NOMO-1 treated with dmso at 0.1 percent for 144 hours (cell line): ENCODE data around the gene PPP3R2.
A peak's percentile ranks its signal among the peaks of the same experiment; 100 is the strongest.
"Not testable (repeated sequence)": the region's sequence is repeated elsewhere in the genome, so short reads cannot be mapped to it uniquely, and the experiment has no call there.

Experiments used
- DNase-seq: peaks from one replicate; lab custom pipeline; 2025; ENCODE audit not compliant: unreplicated experiment; lab: John Stamatoyannopoulos, UW

The PPP3R2 gene

DNA sequence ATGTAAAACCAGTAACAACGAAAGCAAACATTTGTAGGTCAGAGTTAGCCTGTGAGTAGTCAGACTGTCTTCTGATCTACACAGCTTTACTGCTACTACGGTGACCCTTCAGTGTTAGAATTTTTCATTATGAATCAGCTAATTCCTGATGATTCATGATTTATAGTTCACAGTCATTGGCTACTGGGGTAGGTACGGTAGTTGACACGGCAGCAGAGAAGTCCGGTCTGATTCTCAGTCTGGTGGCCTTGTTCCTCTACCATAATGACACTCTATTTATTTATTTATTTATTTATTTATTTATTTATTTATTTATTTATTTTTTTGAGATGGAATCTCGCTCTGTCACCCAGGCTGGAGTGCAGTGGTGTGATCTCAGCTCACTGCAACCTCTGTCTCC lies 4.7 kb downstream of the PPP3R2 start:
- DNase-seq, result not testable (repeated sequence)

DNA sequence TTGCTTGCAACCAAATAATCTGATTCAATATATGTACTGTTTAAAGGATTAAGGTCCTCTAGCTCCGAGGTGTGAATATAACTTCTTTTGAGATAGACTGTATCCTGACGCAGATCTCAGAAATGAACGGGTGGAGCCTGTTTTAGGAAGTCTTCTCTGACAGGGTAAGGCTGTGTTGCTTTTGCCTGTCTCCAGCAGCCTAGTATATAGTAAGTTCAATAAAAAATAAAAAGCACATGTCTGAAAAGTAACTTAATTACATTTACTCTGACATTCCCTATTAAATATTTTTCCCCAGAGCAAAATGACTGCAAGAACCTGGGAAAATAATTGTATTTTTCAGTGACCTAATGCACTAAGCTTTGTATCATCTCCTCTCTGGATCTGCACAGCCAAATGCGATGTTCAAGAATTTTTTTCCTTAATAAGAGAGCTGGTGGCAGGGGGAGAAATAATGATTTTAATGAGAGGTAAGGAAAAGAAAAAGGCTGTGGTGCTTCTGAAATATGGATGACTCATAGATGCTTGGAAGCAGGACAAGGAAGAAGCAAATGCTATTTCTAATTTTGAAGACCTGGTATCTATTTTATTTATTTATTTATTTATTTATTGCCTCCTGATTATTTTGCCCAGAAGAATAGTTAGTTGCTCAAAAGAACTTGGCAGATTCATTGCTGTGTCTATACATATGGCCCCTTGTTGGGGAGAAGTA lies 7.3 kb downstream of the PPP3R2 start:
- no peak for DNase-seq

DNA sequence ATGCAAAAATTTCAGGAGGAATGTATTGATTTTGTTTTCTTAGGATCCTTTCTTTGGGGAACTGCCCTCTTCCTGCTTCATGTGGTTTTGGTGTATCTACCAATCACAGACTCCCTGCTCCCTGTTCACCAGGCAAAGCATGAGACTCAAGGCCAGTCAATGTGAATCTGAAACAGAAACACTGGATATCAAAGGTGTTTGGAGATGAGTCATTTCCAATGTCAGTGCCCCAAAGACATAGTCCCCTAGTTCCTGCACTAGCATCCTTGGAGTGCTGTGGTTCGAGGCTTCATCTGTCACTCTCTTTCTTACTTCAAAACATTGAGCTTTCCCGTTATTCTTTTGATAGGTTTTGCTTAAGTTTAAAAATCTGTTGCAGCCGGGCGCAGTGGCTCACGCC lies 8.1 kb downstream of the PPP3R2 start:
- no peak for DNase-seq

DNA sequence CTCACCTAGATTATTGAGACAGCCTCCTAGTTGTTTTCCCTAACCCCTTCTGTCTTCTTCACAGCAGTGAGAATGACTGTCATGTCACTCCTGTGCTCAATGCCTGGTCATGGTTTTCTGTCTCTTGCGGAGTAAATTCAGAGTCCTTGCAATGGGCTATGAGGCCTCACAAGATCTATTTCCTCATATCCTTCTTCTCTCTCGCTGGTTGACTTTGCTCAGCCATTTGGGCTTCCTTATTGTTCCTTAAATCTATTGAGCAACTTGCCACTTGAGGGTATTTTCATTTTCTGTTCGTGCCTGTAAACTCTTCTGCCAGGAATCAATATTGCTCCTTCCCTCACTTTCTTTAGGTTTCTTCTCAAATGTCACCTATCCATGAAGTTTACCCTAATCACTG lies 9.0 kb downstream of the PPP3R2 start:
- DNase-seq, result peak; percentile 74

DNA sequence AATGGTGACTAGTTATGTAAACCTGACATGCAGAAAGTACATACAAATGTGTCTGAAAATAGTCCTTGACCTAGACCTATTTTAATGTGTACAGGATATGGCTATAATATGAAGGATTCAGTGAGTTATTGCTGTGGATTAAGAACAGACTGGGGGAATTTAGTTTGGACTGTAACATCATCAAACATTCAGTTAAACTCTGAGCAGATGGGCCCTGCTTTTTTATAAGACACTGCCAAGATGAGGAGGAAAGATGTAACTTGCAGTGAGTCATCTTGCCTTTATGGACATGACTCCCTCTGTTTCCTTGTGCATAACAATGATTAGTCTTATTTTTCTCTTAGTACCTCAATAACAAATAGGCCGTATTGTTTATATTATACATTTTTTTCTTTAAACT lies 12.2 kb downstream of the PPP3R2 start:
- DNase-seq, result no peak

DNA sequence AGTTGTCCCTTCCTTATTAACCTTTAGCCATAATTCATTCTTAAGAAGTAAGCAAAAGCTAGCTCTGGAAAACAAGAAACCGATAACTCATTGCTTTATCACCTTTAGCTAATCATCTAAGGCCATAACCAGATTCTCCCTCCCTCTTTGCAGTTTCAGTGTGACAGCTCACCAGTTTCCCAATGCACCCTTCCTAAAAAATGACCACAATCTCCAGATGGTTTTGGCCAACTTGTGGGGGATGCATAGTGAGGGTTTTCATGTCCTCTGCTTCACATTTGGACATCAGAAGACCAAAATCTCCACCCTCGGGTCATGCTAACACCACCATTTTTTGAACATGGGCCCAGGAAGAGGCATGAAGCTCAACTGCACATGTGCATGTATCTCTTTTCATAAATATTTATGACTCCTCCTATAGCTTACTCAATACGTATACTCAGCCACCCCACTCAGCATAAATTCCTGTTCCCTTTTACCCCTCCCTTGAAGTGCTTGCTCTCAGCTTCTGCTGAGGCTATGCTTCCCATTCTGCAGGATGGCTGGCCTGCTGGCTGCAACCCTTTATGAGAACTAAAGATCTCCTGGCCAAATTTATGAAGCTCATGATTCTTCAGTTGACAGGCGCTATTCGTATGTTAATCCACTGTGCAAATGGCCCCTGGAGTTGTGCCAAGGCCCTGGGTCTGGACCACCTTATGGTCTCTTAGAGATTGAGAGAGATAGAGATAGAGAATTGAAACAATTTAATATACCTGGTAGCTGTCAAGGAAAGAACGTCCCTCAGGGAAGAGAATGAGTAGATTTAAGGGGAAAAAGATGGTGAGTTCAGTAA lies 14.8 kb downstream of the PPP3R2 start:
- DNase-seq, result peak; percentile 59

DNA sequence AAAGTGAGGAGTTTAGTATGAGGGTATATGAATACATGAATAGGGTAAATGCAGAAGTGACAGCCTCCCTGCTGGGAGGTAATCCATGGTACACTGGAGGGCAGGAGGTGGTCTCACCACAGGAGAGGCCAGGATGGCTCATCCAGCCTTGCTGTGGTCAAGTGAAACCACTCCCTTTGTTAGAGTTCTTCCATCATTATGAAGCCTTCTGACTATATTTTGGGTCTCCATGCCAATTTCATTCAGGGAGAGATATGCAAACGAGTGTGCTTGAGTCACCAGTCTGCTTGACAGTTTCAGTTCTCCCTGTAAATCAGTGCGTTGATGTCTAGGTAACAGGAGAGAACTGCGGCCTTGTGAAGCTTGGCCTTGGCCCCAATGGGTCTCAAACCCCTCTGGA lies 16.4 kb downstream of the PPP3R2 start:
- peak; percentile 16 for DNase-seq

DNA sequence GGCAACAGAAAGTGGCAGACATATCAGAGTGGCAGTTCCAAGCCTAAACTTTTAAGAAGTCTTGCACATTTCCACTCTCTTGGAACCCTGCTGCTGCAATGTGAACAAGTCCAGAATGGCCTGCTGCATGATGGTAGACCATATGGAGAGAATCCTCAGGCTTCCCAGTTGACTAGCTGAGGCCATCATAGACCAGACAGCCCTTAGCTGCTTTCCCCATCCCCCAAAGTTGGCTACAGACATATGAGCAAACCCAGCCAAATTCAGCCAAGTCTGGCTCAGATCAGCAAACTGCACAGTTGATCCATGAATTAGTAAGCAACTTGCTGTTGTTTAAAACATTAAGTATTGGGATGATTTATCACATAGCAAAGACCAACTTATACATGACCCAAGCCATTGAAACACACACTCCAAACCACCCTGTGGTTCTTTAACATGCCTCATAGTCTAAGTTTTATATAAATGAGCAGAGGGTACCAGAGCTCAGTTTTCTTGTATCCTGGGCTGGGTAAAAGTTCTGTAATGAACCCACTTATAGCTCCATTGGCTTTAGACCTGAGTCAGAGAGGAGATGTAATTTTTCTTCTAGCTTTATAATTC lies 19.9 kb downstream of the PPP3R2 start:
- no peak for DNase-seq

DNA sequence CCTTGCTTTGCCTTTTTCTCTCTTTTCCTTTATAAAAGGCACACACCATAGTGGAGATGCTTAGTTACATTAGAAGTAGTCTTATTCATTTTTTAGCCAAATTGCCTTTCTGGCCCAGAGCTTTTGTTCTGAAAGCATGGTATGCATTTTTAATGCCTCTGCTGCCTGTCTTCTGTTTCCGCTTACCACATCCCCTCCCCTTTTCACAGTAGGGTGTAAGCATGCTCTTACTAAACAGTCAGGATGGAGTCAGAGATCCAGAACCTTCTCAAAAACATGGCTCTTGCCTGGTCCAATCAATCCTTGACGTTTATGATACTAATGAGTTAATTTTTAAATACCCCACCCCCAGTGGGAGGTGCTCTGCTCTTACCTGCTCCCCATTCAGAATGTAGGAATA lies 22.5 kb downstream of the PPP3R2 start:
- DNase-seq, result no peak

DNA sequence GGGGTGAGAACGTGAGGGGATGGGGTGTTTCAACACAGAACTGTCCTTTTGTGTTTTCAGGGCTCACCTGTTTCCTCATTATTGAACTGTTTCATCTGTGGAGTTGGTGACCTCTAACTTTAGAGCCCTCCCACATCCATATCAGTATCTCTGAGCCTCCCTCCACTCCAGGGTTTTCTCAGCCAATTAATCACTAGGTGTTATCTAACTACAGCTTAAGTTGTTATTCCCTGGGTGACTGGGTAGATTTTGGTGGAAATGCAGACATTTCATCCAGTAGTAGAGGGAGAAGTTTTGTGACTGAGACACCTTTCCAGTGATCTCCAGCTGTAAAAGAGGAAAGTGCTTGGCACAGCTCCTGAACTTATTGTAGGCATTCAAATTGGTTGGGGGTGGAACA lies 23.7 kb downstream of the PPP3R2 start:
- no peak for DNase-seq

DNA sequence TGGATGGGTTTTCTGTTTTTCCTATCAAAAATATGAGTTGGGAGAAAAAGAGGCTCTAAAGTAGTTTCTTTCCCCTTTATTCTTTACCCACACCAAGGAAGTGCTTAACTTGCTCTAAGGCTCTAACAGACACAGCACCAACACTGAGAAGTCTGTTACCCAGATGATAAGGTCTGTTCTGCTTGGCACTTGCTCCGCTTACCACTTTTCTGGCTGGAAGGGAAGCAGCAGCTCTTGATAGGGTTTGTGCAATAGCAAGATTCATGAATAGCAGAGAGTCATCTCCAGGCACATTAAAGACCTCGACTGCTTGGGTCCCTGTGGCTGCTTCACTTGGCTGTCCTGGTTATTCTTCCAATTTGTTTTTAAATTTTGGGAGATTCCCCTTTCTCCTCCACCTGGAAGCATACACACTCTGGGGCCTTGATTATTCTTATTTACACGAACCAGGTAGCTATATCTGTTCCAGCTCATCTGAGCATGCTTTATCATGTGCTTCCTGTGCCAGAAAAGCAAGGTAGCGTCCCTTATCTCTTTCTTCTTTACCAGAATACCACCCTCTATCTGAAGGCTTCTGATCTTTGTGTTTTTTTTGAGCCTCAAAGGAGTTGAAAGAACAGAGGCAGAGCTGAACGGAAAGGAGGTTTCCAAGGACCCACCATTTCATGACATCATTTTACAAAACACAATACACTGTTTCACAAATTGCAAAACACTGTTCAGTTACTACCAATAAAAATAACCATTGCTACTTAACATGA lies 24.8 kb downstream of the PPP3R2 start:
- peak; percentile 9 for DNase-seq

DNA sequence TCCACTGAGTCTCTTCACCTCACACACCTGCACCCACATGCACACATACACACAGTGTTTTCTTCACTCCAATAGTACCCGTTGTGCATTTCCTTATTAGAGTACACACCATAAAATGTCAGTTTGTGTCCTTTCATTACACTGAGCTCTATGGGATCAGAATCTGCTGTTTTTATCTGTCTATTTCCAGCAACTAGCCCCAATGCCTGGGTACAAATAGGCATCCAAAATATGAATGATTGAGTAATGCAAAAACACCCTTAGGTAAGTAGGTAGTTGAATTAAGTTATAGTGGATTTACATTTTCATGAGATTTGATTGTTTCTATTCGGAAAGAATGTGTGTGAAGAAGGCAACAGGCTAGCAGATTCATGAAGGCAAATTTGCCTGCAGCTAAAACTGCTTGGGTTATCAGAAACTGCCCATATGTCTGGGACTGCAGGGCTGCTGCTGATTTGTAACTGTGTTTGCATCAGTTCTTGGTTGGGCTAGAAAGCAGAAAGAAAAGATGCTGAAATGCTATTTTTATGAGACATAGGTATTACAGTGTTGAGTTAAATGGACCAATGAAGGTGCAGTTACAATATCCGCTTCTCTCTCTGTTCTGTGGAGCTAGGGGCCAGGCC lies 26.9 kb downstream of the PPP3R2 start:
- DNase-seq, result no peak

DNA sequence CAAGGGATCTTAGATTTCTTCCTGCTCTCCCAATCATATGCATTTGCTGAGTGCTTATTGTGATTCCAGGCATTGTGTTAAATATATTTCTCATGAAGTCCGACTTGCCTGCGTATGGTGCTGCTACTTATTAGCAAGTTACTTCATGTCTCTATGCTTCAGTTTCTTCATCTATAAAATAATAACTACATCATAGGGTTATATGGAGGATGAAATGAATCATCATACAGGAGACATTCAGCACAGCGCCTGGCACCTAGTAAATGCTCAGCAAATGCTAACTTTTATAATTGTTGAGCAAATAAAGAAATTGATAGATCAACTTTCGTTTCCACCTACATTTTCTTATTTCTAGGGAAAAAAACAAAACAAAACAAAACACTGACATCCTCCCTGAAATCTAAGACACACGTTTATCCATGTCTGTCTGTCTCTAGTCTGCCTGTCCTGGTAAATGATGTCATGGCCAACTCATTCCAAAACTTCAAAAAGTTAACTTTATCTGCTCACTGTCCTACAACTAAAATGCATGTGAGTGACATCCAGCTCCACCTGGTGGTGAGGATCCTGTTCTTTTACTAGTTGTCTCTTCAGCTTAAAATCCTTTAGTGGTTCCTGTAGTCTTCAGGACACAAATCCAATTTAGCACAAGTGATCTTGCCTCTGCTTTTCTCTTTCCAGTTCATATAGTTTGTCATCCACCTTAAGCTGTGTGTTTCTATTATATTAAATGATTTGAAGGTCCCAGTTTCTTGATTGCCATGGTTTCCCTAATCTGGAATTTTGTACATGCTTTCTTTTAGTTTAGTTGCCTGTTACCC lies 27.7 kb downstream of the PPP3R2 start:
- DNase-seq, result no peak

DNA sequence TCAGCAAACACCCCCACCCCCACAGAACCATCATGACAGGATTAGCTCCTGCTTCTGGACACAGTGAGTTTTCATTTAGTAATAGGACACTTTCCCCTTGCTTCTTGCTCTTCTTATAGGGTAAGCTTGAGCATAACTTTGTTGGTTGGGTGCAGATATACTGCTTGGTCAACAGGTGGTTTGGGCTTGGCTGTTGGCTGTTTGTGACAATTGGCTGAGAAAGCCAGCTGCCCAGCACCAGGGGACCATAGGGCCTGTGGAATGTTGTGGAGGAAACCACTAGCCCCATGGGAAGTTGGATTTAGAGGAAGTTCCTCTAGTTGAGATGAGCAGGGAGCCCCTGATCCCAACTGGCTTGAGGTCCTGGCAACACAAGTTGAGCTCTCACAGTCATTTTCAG lies 30.5 kb downstream of the PPP3R2 start:
- no peak for DNase-seq

DNA sequence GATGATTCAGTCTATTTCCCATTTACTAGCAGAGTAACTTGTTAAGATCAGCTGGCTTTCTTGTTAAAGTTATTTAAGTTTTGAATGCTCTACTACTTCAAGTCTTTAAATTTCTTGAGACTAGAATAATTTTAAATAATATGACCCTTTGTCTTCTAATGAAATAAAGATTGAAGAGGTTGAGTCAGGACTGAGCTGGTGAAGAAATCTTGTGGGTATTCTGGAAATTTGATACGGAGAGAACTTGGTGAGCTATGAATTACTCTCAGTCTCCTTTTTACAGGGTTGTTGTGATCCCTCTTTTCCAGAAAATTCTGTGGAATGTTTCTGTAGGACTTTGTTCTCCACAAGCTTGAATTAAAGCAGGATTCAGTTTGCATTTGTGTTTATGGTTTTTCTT lies 31.8 kb downstream of the PPP3R2 start:
- DNase-seq, result no peak

DNA sequence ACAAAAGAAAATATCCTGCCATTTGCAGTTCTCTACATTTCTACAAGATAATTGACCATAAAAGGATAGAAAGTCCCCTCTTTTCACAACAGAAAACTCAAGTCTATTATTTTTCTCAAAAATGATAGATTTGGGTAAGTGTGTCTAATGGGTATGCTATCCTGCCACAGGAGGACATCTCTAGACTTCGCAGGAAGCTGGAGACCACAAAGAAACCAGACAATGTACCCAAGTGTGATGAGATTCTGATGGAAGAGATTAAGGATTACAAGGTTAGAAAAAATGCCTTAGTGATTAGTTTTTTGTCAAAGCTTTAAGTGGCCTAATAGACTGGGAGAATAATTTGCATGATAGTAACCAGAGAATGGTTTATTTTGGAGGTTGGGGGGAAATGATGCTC lies 33.0 kb downstream of the PPP3R2 start:
- no peak for DNase-seq

DNA sequence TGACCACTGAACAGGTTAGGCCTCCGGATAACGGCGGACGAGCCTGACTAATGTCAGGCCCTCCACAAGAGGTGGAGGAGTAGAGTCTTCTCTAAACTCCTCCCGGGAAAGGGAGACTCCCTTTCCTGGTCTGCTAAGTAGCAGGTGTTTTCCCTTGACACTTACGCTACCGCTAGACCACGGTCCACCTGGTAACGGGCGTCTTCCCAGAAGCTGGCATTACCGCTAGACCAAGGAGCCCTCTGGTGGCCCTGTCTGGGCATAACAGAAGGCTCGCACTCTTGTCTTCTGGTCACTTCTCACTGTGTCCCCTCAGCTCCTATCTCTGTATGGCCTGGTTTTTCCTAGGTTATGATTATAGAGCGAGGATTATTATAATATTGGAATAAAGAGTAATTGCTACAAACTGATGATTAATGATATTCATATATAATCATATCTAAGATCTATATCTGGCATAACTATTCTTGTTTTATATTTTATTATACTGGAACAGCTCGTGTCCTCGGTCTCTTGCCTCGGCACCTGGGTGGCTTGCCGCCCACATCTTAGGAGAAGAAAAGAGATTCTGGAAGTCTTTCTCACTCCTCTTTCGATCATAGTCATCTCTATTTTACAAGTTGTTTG lies 45.2 kb downstream of the PPP3R2 start:
- DNase-seq, result not testable (repeated sequence)

DNA sequence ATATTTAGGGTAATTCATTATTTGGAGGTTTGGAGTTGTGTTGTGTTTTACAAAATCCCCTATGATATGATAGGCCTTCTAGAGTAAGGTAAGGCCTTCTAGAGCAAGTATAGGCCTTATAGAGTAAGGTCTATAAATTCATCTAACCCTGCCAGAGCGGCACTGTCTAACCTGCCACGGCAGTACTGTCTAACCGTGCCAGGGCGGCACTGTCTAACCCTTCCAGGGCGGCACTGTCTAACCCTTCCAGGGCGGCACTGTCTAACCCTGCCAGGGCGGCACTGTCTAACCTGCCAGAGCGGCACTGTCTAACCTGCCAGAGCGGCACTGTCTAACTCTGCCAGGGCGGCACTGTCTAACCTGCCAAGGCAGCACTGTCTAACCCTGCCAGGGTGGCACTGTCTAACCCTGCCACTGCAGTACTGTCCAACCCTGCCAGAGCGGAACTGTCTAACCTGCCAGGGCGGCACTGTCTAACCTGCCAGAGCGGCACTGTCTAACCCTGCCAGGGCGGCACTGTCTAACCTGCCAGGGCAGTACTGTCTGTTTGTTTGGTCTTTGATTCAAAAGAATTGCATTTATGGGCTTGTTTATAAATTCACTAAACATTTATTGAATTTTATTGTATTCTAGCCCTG lies 51.6 kb downstream of the PPP3R2 start:
- DNase-seq, result no peak
